IPS-11a (cell line): ENCODE results near the gene DACH1.

Experiments used
- H3K4me3 ChIP-seq: one replicate; pipeline ENCODE4 v1.5.1; 2013; ENCODE audit warnings: low read depth, low read length, control low read depth

DACH1 gene

DNA sequence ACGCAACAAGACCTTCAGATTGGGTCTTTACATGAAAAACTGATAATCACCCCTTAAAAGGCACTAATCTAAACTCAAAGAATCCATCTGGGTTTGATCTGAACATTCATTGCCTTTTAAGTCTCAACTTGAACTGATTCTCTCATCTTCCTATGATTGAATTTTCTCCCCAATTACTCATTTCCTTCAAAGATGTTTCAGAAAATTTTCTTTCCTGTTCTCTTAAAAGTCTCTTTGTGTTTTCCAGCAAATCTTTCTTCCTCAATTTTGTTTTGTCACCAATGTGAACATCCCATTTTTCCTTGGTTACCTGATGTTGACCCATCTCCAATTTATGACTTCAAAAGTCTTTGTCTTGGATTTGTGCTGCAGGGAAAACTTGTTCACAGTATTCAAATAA, 234.3 kb downstream of the DACH1 start:
- H3K4me3 ChIP-seq, result no peak overlapping the region

DNA sequence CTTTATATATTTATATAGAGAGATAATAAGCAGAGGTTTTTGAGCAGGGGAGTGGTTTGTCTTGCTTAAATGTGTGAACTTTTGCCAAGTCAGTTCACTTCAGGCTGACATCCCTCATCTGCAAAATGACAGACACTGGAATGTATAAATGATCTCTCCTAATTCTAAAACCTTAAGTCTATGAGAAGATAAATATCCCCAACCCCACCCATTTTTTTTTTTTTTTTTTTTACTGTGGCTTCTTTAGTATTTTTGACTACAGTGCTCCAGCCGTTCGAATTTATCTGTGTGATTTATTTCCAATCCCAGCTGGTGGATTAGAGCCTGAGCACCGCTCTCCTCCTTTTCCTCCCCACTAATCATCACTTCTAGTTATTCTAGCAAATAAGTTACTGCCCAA, 234.8 kb downstream of the DACH1 start:
- no peak overlapping the region for H3K4me3 ChIP-seq

DNA sequence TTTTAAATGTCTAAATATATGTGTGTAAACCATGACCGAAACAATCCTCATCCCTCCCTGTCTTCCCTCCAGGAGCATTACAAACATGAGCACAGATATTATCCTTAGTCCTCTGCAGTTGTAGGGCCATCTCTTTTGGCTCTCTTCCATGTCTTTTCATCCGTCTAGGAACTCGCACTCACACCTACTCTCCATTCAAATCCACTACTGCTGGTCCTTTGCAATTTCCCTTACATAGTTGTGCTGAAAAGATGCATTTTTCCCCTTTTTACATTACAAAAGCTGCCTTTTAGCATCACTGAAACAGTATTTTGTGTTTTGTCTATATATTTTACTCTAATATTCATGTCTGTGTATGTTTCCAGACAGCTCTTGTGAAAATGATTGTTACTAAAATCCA, 237.8 kb downstream of the DACH1 start:
- H3K4me3 ChIP-seq, result no peak overlapping the region

DNA sequence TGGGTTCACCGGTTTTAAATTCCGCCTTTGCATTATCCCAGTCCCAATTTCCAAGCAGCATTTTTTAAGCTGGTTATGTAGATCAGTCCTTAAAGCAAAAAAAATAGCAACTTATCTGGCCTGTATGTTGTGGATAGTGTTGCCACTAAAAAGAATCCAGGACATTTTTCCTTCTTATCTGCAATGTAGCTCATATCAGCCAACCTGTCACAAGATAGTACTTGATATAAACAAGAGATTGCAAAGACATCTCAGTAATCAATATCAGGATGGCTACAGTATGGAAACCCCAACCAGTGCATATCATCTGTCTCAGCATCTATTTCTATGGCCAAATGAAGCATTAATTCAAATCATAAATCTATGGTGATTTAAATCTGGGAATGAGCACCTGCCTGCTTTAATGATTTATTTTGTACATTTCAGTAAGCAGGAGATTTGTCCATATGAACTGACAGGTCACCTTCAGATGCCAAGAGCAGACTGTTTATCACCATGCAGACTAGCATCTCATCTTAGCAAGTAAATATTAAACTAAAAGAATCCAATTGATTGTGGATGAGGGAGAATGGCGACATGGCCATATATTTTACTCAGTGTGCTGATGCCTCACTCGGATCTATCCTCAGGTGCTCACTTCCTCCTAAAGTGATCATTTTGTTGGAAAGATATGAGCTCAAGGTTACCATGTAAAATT, 240.4 kb downstream of the DACH1 start:
- no peak overlapping the region for H3K4me3 ChIP-seq

DNA sequence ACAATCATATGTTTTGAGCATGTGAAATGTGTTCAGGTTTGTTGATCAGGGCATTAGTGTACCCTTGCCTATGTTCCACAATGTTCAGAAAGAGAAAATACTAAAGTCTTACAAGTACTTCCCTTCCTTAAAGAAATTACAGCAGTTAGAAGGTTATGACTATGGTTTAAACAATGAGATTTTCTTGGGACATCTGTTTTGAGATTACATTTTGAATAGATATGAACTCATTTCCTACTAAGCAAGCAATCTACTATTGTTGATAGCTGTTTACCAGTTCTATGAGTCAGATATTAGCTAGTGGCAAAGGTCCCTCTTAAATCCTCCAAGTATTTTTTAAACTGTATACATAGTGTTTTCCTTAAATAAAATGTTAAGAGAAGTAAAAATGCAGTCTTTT, 241.3 kb downstream of the DACH1 start:
- H3K4me3 ChIP-seq, result no peak overlapping the region

DNA sequence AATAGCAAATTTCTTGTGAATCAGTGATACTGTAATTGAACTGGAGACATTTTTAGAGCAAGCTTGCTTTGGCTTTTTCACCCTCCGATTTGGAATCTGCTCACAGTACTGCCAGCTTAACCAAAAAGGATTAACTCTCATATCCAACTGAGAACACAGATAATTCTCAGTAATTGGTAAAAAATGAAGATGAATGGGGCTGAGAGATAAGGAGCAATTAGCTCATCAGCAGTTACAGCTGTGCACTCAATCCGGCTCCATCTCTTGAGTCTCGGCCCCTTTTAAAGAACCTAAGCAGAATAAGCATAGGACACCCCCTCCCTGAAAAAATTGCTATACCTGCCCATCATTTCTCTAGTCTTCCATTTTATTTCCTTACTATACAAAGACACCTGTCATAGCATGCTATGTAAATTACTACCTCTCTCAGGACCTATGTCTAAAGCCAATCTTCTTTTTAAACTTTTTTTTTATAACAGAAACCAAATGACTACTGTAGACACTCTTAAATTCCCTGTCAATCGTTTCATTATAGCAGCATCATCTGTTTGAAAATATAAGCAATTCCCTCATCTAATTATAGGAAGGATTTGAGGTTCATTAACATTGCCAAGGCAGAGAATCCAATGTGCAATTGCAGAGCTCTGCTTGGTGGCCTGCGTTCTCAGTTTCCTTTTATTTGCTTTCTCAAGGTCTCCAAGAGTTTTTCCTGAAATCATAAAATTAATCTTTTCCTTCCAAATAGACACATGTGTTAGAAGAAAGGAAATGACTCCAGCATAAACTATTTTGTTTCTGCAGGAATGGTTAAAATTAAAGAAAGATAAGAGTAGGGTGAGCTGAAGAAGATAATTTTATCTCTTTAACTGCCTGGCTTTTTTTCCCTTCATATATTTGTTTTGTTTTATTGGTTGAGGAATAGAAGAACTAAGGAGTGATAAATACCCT, 242.1 kb downstream of the DACH1 start:
- no peak overlapping the region for H3K4me3 ChIP-seq

DNA sequence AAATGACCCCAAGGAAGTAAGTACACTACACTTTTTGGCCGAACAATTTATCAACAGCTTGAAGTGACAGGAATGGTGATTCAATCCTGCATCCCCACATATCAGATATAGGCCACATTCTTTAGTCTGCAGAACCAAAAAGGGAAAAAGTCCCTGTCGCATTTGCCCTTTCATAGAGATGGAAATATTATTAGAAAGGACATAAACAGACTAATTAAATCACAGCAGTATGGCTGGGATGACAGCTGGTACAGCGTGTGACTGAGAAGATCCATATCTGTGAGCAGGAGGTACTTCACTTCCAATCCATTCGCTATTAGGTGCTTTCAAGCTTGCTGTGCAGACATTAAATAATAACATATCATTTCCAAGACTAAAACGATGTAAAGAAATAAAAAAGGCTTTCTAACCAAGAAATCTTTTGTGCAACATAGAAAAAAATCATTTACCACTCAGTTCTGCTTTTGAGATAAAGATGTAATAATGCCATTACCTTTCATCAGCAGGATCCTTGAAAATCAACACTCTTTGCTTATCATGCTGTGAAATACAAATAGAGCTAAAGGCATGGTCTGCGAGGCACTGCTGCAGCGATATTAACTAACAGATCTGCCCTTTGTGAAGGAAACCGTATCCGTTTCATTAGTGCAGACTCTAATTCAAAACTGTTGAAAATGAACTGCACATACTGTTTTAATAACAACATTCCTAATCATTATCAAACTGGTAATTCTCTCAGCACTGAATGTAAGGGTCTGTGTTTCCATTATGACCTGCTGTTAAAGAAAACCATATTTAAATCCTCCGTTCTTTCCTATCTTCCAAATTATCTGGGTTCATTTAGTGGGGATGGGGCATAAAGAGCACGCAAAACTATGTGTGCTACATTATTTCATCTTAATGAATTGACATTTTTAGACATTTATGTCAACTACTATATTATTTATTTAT, 245.6 kb downstream of the DACH1 start:
- no peak overlapping the region for H3K4me3 ChIP-seq

DNA sequence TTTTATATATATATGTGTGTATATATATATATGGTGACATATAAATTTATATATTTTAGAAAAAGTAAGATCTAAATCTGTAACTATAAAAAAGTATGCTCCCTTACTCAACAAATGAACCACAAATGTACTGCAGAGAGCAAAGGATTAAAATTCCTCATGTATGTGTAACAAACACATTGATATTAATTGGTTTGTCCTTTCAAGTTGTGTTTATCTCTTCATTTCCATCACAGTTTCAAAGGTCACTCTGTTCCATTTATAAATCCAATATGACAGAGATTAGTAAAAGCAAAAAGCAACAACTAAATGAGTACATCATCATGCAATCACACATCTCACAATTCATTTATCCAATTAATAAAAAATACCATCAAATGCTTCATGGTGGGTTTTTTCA, 247.9 kb downstream of the DACH1 start:
- H3K4me3 ChIP-seq, result no peak overlapping the region

DNA sequence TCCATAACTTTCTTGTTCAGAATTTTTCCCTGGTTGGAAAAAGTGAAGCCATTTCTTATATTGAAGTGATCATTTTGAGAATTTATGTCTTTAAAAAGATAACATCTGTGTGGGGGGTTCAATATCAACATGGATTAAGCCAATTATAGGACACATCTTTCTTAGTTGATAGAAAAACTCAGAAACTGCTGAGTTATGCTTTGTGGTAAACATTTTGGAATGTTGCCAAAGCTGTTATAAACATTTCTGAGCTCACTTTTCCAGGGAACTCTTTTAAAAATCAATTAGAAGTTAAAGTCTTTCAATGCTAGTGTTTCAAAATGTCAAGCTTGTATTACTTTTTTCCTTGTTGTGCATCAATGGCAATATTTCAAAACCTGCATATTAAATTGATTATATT, 248.8 kb downstream of the DACH1 start:
- H3K4me3 ChIP-seq, result no peak overlapping the region

DNA sequence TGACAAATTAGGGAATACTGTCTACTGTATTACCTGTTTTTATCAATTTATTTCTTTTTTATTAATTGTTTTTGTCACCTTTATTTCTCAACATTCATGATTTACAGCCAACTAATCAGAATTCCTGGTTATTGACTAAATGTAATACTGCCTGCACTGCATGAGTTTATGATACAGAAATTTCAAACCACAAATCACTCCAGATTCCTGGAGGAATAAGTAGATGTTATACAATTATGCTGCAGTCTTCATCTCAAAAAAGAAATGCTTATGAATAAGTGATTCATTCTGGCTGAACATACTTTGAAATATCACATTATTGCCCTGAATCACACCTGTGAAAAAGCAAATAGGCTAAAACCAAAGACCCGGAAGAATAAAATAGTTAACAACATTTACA, 249.7 kb downstream of the DACH1 start:
- H3K4me3 ChIP-seq, result no peak overlapping the region

DNA sequence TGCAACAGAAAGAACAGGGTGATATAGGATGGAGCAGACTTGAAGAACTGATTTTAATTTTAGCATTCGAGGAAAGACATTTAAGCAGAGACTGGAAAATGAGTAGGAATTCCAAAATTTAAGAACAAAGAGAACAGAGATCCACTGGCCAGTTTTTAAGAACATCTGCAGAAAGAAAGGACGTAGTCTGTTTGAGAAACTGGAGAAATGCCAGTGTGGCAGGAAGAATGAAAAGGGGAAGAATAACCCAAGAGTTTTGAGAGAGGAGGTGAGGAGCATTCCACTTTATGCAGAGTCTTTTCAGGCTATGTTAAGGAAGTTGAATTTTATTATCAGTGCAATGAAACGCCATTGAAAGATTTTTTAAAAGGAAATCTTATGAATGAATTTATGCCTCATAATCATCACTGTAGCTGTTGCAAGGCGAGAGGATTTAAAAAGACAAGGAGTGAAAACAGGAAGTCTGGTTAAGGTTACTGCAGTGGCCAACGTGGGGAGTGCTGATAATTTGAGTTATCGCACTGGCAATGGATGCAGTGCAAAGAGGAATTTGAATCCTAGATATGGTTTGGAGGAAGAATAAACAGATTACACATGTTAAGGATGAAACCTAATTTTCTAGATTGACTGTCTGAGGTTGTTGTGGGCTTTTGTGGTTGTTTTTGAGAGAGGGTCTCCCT, 253.8 kb downstream of the DACH1 start:
- no peak overlapping the region for H3K4me3 ChIP-seq

DNA sequence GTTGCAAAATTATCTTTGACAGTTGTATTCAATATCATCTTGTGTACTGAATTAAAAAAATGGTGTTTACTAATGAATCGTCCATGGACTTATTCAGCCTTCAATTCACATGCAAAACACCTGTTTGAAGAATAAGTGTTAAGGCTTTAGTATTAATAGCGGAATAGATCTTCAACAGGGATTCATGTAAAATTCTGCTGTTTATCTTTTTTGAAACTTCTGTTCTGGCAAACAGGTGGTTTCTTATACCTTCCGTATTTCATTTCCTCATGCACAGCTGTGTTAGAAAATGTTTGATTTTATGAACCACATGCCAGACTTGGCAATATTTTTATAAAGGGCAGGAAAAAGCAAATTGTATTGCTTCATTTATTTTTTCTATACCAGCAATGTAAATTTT, 255.7 kb downstream of the DACH1 start:
- no peak overlapping the region for H3K4me3 ChIP-seq

DNA sequence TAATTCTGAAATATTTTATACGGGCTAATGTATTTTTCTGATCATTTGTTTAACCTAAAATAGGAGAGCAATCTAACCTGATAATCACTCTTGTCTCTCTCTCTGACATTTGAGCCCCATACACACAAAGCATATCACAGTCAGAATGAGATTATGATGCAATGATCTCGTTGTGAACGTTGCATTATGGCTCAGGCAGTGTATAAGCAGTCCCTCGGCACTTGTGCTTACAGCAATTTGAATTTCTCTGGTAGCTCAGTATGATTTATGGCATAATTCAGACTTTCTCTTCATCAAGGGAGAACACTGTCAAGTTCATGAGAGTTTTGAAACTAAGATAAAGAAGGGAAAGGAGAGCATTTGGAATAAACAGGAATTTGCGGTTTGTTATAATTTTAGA, 256.1 kb downstream of the DACH1 start:
- H3K4me3 ChIP-seq, result no peak overlapping the region

DNA sequence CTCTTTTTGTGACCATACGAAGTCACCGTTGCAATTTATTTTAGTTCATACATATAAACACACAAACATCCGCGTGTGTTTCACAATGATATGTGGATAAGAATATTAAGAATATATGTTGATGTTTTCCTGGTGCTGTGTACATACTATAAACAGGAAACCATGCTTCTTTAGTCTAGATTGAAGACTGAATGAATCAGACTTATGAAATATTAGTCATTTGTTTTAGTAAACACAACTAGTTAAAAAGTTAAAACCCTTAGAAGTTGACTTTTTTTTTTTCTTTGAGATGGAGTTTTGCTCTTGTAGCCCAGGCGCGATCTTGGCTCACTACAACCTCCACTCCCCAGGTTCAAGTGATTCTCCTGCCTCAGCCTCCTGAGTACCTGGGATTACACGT, 257.7 kb downstream of the DACH1 start:
- H3K4me3 ChIP-seq, result no peak overlapping the region

DNA sequence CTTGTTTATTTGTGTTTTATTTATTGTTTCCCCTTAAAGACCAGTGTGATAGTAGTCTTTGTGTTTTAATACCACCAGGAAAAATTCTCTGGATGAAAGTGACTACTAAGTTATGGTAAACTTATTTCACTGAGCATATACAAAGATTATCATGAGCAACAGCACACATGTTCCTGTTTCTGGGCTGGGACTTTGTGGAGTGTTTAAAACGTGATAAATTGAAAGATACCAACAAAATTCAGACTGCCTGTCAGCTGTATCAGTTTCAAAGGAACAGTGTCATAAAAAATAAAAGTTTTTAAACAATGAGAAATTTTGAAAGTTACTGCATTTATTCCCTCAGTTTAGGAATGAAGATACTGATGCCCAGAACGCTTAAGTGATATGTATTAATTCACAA, 259.4 kb downstream of the DACH1 start:
- no peak overlapping the region for H3K4me3 ChIP-seq

DNA sequence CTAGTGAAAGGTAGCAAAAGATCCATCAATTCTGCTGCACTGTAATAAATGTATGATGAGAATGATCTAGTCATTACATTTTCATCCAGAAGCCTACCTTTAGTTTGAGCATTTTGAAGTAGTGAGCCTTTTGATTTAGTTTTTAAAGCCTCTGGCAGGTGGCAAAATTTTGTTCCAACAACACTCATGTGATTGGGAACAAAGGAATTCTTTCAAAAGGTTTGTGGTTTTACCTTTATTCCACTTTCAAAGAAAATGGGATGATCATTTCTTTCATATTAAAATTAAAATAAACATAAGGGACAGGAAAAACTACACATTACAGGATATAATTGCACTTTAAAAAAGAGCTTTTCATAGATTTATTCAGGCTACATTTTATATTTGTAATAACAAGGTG, 260.2 kb downstream of the DACH1 start:
- no peak overlapping the region for H3K4me3 ChIP-seq

DNA sequence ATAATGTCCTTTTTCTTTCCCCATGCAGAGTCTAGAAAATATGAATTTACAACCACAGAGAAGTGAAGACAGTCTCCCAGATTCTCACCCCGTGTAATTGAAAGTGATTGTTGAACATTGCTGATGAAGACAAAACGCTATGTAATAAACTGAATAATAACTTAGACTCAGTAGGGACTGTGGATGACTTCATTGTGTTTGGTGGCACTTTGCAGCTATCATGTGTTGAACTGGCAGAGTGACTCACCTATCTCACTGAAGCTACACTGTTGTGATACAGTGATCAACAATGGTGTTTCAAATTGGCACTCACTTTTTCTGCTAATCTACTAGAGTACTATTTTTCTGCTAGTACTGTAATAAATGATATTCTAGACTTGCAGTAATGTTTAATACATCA, 261.3 kb downstream of the DACH1 start:
- H3K4me3 ChIP-seq, result no peak overlapping the region

DNA sequence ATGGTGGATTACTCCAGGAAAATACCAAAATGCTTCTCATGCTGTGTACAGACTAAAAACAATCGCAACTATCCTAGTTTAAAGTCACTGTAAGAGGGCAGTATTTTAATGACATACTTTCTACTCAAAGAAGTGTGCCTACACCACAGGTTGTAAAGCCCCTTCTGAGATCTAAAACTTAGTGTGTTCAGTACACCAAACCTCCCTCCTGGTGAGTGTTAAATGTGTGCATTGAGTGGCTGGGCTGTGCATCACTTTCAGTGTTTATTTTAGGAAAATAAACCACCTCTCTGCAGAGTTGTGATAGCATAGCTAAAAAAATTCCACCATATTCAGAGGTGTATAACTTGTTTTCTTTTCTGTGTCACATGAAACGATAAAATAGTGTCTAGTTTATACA, 263.7 kb downstream of the DACH1 start:
- no peak overlapping the region for H3K4me3 ChIP-seq

DNA sequence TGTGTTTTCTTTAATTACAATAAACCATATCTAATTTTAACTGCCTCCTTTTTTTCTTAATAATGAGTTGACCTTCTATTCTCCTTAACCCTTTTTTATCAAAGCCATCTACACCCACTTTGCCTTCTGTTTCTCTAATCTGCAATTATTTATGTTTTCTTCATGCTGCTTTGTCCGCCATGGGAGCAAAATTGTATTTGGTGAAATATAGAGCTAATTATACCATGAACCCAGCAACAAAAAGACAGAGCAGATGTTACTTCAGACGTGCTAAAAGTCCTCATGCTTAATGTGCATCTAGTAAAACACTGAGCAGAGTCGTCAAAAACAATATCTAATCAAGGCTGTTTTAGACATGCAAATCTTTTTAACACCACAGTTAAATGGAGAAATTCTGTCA, 264.7 kb downstream of the DACH1 start:
- H3K4me3 ChIP-seq, result no peak overlapping the region

DNA sequence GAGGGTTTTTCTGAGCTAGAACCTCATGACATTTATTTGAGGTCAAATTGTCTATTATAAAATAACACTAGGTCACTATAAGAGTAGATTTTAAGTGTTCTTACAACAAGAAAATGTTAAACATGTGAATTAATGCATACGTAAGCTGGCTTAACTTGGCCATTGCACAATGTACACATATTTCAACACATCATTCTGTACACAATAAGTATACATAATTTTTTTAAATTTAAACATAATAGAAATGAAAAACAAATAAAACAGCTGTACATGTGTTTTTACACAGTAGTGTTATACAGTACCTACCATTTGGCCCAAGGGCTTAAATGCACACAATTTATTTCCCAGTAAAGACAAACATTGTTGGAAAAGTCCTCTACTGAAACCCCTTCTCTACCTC, 269.9 kb downstream of the DACH1 start:
- H3K4me3 ChIP-seq, result no peak overlapping the region

DNA sequence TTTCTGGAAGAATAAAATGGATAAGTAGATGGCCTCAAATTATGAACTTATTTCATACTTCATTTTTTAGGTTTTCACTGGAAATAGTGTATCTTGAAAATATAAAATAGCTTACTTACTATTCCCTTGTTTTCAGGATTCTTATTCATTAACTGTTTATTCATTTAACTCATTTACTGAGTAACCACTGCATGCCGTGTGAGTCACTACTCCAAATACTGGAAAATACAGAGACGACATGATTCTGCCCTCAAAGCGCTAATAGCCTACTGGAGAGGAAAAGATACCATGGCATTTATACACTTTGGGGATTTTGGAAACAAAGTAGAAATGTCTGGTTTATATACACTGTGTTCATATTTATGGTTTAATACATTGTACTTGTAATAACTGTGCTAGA, 270.9 kb downstream of the DACH1 start:
- no peak overlapping the region for H3K4me3 ChIP-seq
